Measurements from ENCODE around the gene TMEM165.
A peak's percentile ranks its signal among the peaks of the same experiment; 100 is the strongest.
"Not testable (repeated sequence)": the region's sequence is repeated elsewhere in the genome, so short reads cannot be mapped to it uniquely, and the experiment has no call there.

The TMEM165 gene, protein sequence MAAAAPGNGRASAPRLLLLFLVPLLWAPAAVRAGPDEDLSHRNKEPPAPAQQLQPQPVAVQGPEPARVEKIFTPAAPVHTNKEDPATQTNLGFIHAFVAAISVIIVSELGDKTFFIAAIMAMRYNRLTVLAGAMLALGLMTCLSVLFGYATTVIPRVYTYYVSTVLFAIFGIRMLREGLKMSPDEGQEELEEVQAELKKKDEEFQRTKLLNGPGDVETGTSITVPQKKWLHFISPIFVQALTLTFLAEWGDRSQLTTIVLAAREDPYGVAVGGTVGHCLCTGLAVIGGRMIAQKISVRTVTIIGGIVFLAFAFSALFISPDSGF

DNA sequence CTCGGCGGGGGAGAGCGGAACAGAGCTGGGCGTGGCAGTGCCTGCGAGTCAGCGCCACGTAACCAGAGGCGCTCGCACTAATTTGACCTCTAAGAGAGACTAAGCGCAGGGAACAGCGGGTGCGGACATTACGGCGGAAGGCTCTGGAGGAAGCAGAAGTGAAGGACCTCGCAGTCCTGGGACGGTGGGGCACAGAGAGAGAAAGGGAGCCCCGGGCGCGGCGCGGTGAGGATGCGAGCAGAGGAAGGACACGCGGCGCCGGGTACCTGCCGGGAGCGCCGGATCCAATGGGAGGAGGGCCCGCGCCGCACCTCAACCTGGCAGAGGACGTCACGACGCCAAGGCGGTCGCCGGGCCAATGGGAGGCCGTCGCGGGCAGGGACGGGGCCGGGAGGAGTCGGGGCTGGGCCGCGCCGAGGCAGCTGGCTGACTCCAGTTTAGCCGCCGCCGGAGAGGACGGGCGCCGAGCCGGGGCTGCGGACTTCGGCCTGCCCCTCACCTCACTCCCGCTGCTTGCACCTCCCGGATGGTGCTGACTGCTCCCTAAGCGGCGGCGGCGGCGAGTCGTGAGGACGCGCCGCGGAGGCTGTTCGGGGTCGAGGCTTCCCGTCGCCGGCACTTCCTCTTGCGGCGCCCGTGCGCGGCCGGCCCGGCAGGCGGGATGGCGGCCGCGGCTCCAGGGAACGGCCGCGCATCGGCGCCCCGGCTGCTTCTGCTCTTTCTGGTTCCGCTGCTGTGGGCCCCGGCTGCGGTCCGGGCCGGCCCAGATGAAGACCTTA lies at the start of gene TMEM165:
TSS of gene TMEM165 (plus strand) at position 429 of the 779 bp plus-strand sequence. CDS start at position 662, 233 bp downstream.
- DNase-seq, result peak; percentile 100

DNA sequence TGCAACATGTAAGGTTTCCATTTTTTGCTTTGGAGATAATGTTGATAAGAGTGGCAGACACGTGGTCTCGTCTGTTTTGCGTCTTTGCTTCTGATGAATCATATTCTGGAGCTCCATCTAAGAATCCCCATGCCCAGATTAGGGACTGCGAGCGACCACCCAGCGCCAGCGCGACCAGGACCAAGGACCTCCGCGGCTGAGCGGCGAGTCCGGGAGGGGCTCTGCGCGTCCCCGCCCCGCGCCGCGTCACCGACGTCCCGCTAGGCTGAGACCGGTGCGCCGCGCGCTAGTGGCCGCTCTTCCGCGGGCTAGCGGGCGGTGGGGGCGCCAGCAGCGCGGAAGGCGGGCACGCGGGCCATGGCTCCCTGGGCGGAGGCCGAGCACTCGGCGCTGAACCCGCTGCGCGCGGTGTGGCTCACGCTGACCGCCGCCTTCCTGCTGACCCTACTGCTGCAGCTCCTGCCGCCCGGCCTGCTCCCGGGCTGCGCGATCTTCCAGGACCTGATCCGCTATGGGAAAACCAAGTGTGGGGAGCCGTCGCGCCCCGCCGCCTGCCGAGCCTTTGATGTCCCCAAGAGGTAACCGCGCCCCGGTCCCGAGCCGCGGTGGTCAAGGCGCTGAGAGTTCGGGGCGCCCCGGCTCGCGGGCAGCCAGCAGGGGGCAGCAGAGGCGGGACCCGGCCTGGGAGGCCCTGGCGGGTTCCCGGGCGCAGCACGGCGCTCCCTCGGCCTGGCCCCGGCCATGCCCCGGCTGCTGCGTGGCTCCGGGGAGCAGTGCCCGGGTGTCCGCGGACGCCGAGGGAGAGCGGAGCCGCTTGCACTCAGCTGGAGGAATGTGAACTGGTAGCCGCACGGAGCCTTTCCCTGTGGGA lies 49.5 kb upstream of the TMEM165 start, which contains the start of gene SRD5A3:
TSS of gene SRD5A3 (plus strand) at position 263 of the 871 bp plus-strand sequence. CDS start at position 358, 95 bp downstream.
- DNase-seq, result peak; percentile 93 to 94

DNA sequence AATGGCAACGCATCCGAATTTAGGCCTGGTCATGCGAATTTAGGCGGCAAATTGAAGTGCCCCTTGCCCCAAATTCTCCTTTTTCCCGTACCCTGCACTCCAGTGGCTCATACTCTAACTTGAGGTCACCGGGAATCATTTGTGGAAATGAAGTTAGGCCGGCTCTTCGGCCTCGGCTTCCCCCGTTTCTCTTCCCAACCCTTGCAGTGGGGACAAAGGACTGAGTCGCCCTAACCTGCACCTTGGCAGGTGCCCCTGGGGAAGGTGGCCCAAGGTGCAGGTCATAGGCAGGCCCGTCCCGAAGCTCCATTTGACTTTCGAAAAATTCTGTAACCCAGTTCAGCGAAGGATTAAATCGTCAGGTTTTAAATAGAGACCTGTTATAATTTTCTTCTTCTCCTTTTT lies 48.9 kb upstream of the TMEM165 start:
- peak; percentile 81 to 85 for DNase-seq

DNA sequence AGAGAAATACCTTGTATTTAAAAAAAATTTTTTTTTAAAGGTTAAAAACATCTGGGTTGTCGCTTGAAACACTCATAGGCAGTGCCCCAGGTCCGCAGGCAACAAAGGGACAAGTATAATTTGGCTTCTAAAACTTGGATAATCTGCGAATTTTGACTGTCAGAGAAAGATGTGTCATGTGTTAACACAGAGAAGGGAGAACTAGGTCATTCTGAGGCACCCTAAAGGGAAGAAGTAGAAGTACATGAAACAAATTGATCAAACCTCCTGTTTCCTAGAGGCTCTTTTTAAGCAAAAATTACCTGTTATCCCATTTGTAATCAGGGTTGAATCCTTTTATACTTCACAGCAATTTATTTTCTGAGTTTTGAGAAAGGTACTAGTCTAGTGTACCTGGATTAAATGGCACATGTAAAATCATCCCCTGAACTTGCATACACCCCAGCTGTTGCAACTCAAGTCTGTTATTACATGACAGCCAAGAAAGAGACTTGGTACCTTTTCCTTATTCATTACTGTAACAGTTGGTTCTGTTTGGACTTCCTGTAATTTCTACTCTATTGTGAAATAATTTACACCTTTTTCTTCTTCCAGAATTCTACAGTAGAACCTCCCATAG lies 48.0 kb upstream of the TMEM165 start:
- DNase-seq, result peak; percentile 92 to 97

DNA sequence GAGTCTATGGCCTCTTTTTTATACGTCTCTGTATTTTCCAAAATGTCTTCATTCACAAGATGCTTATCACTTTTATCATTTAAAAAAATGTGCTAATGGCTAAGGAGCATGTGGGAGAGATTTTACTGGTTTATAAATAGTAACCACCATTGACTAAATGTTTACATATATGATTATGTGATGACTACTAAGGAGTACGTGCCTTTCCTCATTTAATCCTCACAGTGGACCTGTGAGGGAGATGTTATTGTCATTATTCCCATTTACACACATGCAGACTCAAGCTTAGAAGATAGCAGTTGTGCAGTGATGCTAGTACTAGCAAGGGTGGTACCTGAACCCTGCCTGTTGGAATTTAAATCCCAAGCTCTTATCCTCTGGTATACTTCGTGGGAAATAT lies 47.3 kb upstream of the TMEM165 start:
- DNase-seq, result no peak

DNA sequence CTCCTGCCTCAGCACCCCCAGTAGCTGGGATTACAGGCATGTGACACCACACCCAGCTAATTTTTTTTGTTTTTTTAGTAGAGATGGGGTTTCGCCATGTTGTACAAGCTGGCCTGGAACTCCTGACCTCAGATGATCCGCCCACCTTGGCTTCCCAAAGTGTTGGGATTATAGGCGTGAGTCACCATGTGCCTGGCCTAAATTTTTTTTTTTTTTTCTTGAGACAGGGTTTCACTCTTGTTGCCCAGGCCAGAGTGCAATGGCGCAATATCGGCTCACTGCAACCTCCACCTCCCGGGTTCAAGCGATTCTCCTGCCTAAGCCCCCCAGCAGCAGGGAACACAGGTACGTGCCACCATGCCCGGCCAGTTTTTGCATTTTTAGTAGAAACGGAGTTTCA lies 44.9 kb upstream of the TMEM165 start:
- not testable (repeated sequence) for DNase-seq

DNA sequence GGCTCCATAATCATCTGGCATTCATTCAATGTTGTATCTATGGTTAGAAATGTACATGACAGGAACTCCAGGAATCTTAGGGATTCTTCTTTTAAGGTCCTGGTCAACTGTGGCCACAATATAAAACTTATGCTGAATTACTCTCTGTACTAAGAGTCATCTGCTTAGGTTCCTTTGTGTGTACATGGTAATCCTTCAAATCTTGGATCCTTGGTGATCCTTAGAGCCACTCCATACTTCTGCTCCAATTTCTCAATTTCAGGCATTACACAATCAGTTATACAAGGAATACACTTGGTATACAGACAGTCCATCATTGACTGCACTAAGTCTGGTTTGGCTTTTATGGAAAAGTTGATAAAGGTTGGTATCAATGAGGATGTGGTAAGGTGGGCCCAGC lies 43.9 kb upstream of the TMEM165 start:
- no peak for DNase-seq

DNA sequence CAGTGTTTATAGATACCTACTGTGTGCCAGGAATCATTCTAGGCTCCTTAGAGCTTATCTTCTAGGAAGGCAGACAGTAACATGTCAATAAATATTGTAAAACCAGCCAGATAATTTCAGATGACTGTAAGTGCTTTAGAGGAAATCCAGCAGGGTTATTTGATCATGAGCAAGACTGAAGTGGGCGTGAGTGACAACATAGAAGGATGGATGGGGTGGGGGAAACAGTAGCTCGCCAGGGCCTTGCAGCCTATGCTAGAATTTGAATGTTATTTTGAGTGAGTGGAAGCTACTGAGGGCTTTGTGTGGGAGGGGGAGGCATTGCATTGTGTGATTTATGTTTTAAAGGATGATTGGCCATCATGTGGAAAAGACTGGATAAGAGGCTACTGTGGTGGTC lies 43.0 kb upstream of the TMEM165 start:
- no peak for DNase-seq

DNA sequence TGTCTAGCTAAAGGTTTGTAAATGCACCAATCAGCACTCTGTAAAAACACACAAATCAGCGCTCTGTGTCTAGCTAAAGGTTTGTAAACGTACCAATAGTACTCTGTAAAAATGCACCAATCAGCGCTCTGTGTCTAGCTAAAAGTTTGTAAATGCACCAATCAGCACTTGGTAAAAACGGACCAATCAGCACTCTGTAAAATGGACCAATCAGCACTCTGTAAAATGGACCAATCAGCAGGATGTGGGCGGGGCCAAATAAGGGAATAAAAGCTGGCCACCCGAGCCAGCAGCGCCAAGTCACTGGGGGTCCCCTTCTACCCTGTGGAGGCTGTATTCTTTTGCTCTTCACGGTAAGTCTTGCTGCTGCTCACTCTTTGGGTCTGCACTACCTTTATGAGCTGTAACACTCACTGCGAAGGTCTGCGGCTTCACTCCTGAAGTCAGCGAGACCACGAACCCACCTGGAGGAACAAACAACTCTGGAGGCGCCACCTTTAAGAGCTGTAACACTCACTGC lies 42.5 kb upstream of the TMEM165 start:
- DNase-seq, result not testable (repeated sequence)

DNA sequence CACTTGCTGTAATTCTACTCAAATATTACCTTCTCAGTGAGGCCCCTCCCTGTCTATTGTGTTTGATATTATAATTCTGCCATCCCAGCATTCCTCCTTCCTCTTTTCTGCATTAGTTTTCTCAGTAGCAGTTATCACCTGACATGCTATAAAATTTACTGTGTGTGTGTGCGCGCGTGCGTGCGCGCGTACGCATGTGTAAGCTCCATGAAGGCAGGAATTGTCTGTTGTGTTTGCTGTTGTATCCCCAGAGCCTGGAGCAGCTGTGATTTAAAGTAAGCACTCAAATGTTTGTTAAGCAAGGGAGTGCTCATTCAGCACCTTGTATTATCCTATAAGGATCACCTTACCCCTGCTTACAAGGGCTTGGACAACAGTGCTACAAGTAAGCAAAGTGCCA lies 41.1 kb upstream of the TMEM165 start:
- DNase-seq, result no peak

DNA sequence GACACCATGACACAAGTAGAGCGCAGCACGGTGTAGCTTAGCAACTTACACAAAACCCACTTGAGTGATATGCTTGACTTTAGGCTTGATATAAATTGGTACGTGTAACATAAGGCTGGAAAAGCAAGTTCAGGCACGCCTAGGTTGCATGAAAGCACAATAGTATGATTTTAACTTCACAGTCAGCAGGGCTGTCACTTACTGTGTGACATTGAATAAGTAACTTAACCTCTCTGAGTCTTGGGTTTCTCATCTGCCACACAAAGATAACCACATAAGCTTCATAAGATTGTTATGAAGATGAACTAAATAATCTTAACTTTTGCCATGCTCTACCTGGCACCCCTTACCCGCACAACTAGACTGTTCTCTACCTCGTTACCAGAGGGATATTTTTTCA lies 40.2 kb upstream of the TMEM165 start:
- DNase-seq, result no peak

DNA sequence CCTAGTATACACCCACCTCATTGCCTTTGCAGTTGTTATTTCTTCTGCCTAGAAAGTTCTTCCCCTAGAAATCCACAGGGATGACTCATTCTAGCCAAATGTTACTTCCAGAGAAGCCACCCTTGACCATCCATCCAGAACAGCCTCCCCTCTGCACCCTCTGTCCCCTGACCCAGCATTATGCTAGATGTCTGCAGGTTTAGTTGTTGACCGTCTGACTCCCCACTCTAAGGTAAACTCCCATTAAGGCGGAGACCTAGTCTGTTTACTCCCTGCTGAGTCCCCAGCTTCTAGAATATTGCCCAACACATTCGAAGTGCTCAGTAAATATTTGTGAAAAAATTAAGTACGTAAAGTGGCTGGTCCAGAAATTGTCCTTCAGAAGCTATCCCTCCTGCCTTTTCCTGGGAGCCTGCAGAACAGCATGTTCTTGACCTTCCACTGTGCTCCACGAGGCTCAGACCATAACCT lies 38.7 kb upstream of the TMEM165 start:
- no peak for DNase-seq

DNA sequence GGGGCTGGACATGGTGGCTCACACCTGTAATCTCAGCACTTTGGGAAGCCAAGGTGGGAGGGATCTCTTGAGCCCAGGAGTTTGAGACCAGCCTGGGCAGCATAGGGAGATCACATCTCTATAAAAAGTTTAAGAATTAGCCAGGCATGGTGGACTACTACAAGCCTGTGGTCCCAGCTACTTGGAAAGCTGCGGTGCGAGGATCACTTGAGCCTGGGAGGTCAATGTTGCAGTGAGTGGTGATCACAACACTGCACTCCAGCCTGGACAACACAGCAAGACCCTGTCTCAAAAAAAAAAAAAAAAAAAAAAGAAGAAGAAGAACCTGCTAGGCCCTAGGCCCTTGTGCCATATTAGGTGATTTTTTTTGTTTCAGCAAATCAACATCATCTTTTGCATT lies 37.5 kb upstream of the TMEM165 start:
- DNase-seq, result no peak

DNA sequence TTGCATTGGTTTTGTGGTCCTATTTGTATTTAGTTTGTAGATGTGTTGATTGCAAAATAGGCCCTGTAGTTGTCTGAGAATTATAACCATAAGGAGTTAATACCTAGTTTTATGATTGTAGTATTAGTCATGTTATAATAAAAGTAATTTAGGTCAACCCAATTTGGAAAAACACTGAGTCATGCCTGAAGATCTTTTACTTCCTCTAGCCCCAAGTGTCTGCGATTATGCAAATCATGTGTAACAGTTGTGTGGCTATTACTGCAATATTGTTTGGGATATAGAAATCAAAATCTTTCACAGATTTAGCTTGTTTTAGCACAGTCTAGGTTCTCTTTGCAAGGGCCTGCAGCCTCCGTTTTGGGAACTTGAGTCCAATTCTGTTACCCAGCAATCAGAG lies 37.1 kb upstream of the TMEM165 start:
- peak; percentile 62 to 74 for DNase-seq

DNA sequence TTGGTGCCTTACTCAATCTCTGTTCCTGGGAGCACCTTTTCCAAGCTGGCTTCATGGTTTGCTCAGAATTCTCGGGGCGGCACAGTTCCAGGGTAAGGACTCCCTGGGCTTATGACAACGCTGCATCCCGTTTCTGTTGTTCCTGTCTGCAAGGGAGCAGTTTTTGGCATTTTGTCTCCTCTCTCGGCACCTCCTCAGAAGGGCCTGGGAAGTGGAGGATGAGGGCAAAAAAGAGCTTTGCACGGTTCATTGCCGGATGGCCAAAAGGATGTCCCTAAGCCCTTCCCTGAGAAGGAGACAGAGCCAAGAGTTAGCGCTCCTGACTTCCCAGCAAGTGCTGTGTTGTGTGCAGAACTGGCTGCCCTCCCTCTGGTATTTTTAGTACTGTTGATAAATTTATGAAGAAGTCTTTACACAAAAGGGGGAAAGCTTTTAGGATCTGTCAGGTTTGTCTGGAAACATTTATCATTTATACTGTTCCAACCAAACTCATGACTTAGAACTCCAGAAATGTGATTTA lies 36.3 kb upstream of the TMEM165 start:
- DNase-seq, result no peak

DNA sequence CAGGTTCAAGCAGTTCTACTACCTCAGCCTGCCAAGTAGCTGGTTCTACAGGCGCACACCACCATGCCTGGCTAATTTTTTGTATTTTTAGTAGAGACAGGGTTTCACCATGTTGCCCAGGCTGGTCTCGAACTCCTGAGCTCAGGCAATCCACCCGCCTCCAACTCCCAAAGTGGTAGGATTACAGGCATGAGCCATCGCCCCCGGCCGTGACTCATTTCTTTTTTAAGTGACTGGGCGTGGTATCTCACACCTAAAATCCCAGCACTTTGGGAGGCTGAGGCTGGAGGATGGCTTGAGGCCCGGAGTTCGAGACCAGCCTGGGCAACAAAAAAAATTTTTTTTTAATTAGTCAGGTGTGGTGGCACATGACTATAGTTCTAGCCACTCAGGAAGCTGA lies 32.8 kb upstream of the TMEM165 start:
- not testable (repeated sequence) for DNase-seq

DNA sequence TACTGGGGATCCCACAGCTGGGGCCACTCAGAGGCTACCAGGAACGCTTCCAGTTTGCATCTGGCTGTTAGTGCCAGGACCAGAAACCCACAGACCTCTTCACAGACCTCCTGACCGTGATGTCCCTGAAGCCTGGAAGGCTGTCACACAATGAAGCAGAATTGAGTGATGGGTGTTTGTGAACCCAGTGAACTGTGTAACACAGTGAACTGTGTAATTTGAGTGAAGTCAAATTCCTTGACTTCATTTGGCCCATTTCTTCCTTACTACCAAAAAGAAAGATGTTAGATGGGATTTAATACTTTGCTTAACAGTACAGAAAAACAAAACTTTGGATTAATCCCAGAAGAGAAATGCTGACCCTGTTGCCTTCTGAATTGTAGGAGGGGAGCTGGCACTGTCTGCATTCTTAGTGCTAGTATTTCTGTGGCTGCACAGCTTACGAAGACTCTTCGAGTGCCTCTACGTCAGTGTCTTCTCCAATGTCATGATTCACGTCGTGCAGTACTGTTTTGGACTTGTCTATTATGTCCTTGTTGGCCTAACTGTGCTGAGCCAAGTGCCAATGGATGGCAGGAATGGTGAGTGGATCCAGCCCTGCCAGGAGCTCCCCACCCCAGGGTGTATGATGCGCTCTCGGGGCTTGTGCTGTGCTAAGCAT lies 31.9 kb upstream of the TMEM165 start:
- no peak for DNase-seq

DNA sequence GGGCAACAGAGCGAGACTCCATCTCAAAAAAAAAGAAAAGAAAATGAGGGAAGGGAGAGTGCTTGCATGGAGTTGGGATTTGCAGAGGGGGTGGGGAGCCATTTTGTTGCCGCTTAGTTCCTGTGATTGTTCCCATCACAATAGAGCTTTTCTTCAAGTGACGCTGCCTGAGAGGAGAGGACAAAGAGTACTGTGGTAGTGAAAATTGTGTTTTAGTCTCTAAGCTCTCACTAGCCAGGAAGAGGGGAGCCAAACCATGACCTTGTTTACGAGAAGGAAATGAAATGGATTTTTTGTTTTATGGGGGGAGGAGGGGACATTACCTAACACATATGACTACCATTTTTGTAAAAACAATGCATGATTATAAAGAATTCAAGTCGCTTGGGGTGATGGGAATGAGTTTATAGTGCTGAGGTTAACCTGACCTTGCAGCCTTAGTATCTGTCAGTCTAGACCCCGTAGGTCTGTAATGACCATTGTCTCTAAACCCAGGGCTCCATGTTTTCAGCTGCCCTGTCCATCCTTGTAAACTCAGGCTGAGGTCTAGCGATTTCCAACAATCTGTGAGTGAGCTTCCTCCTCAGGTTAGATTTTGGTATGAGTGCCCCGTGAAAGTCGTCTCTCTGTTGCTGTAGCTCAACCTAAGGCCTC lies 30.9 kb upstream of the TMEM165 start:
- no peak for DNase-seq

DNA sequence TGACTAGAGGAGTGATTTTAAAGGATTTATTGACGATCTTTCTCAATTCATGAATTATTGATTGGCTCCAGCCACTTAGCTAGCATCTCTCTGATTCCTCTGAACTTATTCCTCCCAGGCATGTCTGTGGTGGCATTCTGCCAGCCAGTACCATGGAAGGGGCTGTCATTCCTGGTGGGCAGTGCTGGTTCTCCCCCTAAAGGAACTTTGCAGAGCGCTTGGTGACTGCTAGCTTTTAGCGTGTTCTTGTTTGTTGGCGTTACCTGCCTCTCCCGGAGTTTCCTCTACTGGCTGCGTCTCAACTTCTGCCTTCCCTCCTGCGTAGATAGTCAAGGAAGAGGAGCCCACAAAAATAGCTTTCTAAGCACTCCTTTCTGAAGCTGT lies 30.4 kb upstream of the TMEM165 start:
- DNase-seq, result no peak

DNA sequence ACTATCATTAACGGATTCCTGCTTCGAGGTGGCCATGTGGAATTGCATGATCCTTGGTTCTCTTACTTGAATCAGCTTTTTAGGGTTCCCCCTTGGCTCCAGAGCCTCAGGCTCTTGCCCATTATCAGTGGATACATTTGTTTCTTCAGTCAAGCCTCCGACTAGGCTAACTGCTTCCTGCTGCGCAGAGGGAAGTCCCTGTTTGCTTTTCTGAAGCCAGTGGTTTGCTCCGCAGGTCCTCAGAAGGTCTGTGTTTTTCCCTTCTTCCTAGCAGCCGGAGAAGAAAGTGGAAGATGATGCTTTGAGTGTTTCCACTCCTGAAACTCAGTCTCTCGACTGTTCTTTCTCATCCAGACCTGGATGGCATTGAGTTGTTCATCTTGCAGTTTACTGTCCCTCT lies 29.1 kb upstream of the TMEM165 start:
- DNase-seq, result no peak

All from Kasumi-1 (cell line).